Measurements from ENCODE around the gene PRR18. TPM values are rescaled to one million over a fixed set of nuclear protein-coding genes. Genes with fewer than 3 reads are reported as not detected.
A peak's percentile ranks its signal among the peaks of the same experiment; 100 is the strongest.

PRR18 gene
- total and polyA plus RNA-seq, 2 of the 13 experiments (the other 11 are each of a cell fraction or from before 2014, with no cell fraction given), result 0.04 TPM

GRCh38 chr6:166342349-166343149 lies 34.4 kb upstream of the PRR18 start, which contains the start of gene SFT2D1 (continued):
- peak; percentile 90 for TF ChIP-seq ZNF256 (CRISPR knock-in tag; conservative IDR thresholded peaks at IDR 0.05)
- no peak for TF ChIP-seq ZNF101 (CRISPR knock-in tag; IDR thresholded peaks at IDR 0.05; ENCODE audit: borderline replicate concordance, low read depth)
- no peak; the same call in 1 of the 2 replicates for TF ChIP-seq ZBTB39 (CRISPR knock-in tag; IDR thresholded peaks at IDR 0.05)
- TF ChIP-seq BCL6 (CRISPR knock-in tag; IDR thresholded peaks at IDR 0.05), result peak; percentile 64
- TF ChIP-seq STAT6 (CRISPR knock-in tag; IDR thresholded peaks at IDR 0.05; ENCODE audit: borderline replicate concordance), result peak; percentile 77; the same call in 1 of the 2 replicates
- TF ChIP-seq ATF6 (CRISPR knock-in tag; conservative IDR thresholded peaks at IDR 0.05), result peak; percentile 98; the same call in 1 of the 2 replicates
- peak; percentile 94; the same call in 1 of the 2 replicates for TF ChIP-seq CSRNP1 (CRISPR knock-in tag; IDR thresholded peaks at IDR 0.05)
- peak; percentile 68; the same call in 1 of the 2 replicates for TF ChIP-seq ZKSCAN8 (CRISPR knock-in tag; IDR thresholded peaks at IDR 0.05; ENCODE audit: borderline replicate concordance)
- 0 out of 2 replicates have a peak, but pooled peaks have one; percentile 47 for TF ChIP-seq CBFB (CRISPR knock-in tag; IDR thresholded peaks at IDR 0.05)
- TF ChIP-seq ZFAT (CRISPR knock-in tag; conservative IDR thresholded peaks at IDR 0.05), result no peak
- TF ChIP-seq GABPB1 (CRISPR knock-in tag; IDR thresholded peaks at IDR 0.05), result peak; percentile 98
- TF ChIP-seq BHLHE40 (IDR thresholded peaks at IDR 0.05; ENCODE audit: low read length), result no peak
- peak; percentile 33 for TF ChIP-seq JUN (CRISPR knock-in tag; IDR thresholded peaks at IDR 0.05)
- TF ChIP-seq ETS1 (CRISPR knock-in tag; IDR thresholded peaks at IDR 0.05), result peak; percentile 90; the same call in 1 of the 2 replicates
- peak; percentile 97; the same call in 1 of the 2 replicates for TF ChIP-seq TRAFD1 (CRISPR knock-in tag; IDR thresholded peaks at IDR 0.05; ENCODE audit: borderline replicate concordance)

All from HepG2 (cell line).